ENCODE results near the gene MAP9.

MAP9 gene

DNA sequence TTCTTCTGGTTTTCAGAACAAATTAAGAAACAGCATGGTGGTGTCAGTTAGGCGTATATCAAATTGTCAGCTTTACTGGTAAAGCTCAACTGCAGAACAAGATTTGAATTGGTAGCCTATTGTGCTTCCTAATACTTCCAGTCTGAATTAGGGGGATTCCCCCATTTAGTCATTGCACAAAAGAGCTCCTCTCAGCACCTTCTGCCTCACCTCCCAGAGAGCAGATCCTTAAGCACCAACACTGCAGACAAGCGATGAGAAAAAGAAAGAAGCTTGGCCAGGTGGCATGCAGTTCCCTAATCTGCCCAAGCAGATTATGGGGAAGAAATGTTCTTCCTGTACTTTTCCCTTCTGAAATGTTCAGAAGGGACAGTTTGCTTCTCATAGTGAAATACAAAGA lies 9.2 kb downstream of the MAP9 start:
- H2AFZ ChIP-seq (ENCODE audit: low read depth, low read length), result no peak overlapping the region
- no peaks in the 10 kb centered on the region for H4K20me1 ChIP-seq (ENCODE audit: insufficient read depth, low read length)
- no peak overlapping the region for H3K27ac ChIP-seq (ENCODE audit: low read length)
- no peaks in the 10 kb centered on the region for H3K4me1 ChIP-seq (ENCODE audit: low read length)
- TF ChIP-seq EZH2phosphoT487 (IDR thresholded peaks at IDR 0.05; ENCODE audit: low read depth), result no peak
- TF ChIP-seq, protein P1, sequence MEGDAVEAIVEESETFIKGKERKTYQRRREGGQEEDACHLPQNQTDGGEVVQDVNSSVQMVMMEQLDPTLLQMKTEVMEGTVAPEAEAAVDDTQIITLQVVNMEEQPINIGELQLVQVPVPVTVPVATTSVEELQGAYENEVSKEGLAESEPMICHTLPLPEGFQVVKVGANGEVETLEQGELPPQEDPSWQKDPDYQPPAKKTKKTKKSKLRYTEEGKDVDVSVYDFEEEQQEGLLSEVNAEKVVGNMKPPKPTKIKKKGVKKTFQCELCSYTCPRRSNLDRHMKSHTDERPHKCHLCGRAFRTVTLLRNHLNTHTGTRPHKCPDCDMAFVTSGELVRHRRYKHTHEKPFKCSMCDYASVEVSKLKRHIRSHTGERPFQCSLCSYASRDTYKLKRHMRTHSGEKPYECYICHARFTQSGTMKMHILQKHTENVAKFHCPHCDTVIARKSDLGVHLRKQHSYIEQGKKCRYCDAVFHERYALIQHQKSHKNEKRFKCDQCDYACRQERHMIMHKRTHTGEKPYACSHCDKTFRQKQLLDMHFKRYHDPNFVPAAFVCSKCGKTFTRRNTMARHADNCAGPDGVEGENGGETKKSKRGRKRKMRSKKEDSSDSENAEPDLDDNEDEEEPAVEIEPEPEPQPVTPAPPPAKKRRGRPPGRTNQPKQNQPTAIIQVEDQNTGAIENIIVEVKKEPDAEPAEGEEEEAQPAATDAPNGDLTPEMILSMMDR (IDR thresholded peaks at IDR 0.05; ENCODE audit: low read depth, low read length), result no peak
- no peak overlapping the region for H3K9ac ChIP-seq (ENCODE audit: low read length)
- no peaks in the 10 kb centered on the region for H3K27me3 ChIP-seq (ENCODE audit: low read depth, low read length)
- no peak overlapping the region for H3K4me3 ChIP-seq (ENCODE audit: low read length)
- H3K9me3 ChIP-seq (ENCODE audit: insufficient read depth, low read length), result no peaks in the 10 kb centered on the region
- H3K4me2 ChIP-seq (ENCODE audit: low read length), result no peak overlapping the region
- H3K36me3 ChIP-seq (replicated peaks; ENCODE audit: low read depth, low read length), result peaks cover 12% of the 10 kb centered on the region
- H3K79me2 ChIP-seq (ENCODE audit: low read length), result no peaks in the 10 kb centered on the region

DNA sequence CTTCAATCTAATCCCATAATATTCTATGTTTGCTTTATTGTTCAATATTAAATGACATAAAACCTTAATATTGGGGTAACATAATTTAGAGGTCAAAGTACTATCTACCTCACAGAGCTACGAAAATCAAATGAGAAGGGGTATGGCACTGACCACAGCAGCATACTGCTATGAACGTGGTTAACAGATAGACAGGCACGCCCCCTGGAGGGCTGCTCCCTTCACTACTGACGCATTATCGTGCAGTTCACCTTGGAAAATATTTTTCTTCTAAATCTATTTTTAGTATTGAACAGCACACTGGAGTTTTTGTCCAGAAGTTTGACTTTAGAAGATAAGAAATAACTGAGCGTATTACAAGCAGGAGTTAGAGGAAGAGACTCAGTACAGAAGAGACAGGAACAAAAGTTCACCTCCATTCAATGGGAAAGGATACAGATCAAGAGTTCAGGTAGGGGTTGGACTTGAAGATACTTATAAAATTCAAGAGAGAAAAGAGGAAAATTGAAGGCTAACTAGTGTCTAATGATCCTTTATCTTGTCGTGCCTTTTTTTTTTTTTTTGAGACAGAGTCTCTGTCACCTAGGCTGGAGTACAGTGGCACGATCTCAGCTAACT lies 22.7 kb downstream of the MAP9 start:
- no peak overlapping the region for H2AFZ ChIP-seq (ENCODE audit: low read depth, low read length)
- H3K27me3 ChIP-seq (ENCODE audit: low read depth, low read length), result no peaks in the 10 kb centered on the region

DNA sequence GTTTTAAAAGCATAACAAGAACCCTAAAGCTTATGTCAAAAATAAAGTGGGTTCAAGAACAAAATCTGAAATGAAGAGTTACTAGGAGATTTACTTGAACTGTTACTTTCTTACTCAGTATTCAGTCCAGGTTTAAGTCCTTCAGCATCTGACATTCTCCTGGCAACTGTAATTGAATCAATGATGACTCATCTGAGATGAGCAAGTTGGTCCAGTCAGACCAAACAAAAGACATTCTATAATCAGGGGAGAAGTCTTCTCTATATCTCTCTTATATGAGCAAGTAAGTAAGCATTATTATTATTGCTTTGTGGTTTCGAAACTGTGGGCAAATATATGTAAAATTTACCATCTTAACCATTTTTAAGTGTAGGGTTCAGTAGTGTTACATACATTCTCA lies 34.6 kb downstream of the MAP9 start:
- no peaks in the 10 kb centered on the region for H3K9me3 ChIP-seq (ENCODE audit: insufficient read depth, low read length)
- peaks cover 18% of the 10 kb centered on the region for H3K36me3 ChIP-seq (replicated peaks; ENCODE audit: low read depth, low read length)
- H4K20me1 ChIP-seq (ENCODE audit: insufficient read depth, low read length), result no peaks in the 10 kb centered on the region

More for the DNA sequence above, 22.7 kb downstream of the MAP9 start:
- Histone ChIP-seq H3K9me3 (ENCODE audit: insufficient read depth, low read length) (no peaks in the 10 kb centered on the region), H3K9ac (ENCODE audit: low read length) (no peak overlapping the region), H3K27ac (ENCODE audit: low read length) (no peak overlapping the region), H3K4me2 (ENCODE audit: low read length) (no peak overlapping the region), H3K4me1 (ENCODE audit: low read length) (no peaks in the 10 kb centered on the region), H3K4me3 (ENCODE audit: low read length) (no peak overlapping the region), H4K20me1 (ENCODE audit: insufficient read depth, low read length) (no peaks in the 10 kb centered on the region), H3K36me3 (replicated peaks; ENCODE audit: low read depth, low read length) (peaks cover 18% of the 10 kb centered on the region), H3K79me2 (ENCODE audit: low read length) (no peaks in the 10 kb centered on the region)
- TF ChIP-seq, protein P1 (IDR thresholded peaks at IDR 0.05; ENCODE audit: low read depth, low read length), result peak; percentile 99
- TF ChIP-seq EZH2phosphoT487 (IDR thresholded peaks at IDR 0.05; ENCODE audit: low read depth), result no peak

DNA sequence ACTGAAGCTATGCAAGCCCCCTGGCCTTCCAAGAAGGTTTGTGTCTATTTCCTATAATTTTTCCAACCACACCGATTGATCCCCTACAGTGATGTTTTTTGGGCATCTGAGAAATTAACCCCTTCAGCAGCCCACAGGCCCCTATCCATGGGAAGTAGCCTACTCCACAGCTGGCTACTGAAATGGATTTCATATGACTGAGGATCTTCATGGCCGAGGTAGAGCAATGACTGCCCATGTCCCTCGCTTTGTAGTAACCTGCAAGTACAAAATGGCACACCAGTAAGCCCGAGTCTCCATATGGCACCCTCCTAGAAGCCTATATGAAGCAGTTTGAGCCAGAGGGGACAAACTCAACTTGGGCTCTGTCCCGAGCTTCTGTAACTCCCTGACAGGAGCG lies 36.8 kb downstream of the MAP9 start:
- Histone ChIP-seq H3K4me2 (ENCODE audit: low read length) (no peak overlapping the region), H3K4me3 (ENCODE audit: low read length) (no peak overlapping the region), H3K27me3 (ENCODE audit: low read depth, low read length) (no peaks in the 10 kb centered on the region), H3K9ac (ENCODE audit: low read length) (no peak overlapping the region), H3K27ac (ENCODE audit: low read length) (no peak overlapping the region), H4K20me1 (ENCODE audit: insufficient read depth, low read length) (no peaks in the 10 kb centered on the region), H2AFZ (ENCODE audit: low read depth, low read length) (no peak overlapping the region), H3K4me1 (ENCODE audit: low read length) (no peaks in the 10 kb centered on the region), H3K36me3 (replicated peaks; ENCODE audit: low read depth, low read length) (peaks cover 14% of the 10 kb centered on the region), H3K79me2 (ENCODE audit: low read length) (no peaks in the 10 kb centered on the region), H3K9me3 (ENCODE audit: insufficient read depth, low read length) (no peaks in the 10 kb centered on the region)
- no peak for TF ChIP-seq EZH2phosphoT487 (IDR thresholded peaks at IDR 0.05; ENCODE audit: low read depth)
- TF ChIP-seq, protein P1 (IDR thresholded peaks at IDR 0.05; ENCODE audit: low read depth, low read length), result no peak

More for the DNA sequence above, 34.6 kb downstream of the MAP9 start:
- Histone ChIP-seq H3K4me3 (ENCODE audit: low read length) (no peak overlapping the region), H3K79me2 (ENCODE audit: low read length) (no peaks in the 10 kb centered on the region), H3K4me1 (ENCODE audit: low read length) (no peaks in the 10 kb centered on the region), H3K9ac (ENCODE audit: low read length) (no peak overlapping the region), H3K27ac (ENCODE audit: low read length) (no peak overlapping the region), H2AFZ (ENCODE audit: low read depth, low read length) (no peak overlapping the region), H3K27me3 (ENCODE audit: low read depth, low read length) (no peaks in the 10 kb centered on the region), H3K4me2 (ENCODE audit: low read length) (no peak overlapping the region)
- TF ChIP-seq EZH2phosphoT487 (IDR thresholded peaks at IDR 0.05; ENCODE audit: low read depth), result no peak
- TF ChIP-seq, protein P1 (IDR thresholded peaks at IDR 0.05; ENCODE audit: low read depth, low read length), result no peak
